ENCODE measurements around the gene TECPR1.

DNA sequence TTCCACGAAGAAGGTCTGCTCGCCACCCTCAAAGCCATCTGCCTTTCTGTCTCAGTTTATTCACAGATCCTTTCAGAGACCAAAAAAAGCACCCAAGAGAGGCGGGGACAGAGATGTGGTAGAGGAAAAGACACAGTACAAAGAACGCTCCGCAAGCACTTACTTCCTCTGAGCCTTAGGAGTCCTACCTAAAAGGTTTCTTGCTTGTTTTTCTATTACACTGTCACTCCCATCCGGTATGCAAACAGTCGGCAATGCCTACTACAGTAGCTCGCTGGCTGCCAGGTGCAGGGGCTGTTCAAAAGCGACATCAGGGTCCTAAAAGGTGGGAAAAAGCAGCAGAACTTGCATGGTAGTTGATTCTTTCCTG, 816 bp downstream of the TECPR1 start:
- TF ChIP-seq, protein P1, sequence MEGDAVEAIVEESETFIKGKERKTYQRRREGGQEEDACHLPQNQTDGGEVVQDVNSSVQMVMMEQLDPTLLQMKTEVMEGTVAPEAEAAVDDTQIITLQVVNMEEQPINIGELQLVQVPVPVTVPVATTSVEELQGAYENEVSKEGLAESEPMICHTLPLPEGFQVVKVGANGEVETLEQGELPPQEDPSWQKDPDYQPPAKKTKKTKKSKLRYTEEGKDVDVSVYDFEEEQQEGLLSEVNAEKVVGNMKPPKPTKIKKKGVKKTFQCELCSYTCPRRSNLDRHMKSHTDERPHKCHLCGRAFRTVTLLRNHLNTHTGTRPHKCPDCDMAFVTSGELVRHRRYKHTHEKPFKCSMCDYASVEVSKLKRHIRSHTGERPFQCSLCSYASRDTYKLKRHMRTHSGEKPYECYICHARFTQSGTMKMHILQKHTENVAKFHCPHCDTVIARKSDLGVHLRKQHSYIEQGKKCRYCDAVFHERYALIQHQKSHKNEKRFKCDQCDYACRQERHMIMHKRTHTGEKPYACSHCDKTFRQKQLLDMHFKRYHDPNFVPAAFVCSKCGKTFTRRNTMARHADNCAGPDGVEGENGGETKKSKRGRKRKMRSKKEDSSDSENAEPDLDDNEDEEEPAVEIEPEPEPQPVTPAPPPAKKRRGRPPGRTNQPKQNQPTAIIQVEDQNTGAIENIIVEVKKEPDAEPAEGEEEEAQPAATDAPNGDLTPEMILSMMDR (IDR thresholded peaks at IDR 0.05) = no peak
- no peak for TF ChIP-seq POLR2A (IDR thresholded peaks at IDR 0.05)
